ENCODE results near the gene ARHGAP15. TPM values are rescaled to one million over a fixed set of nuclear protein-coding genes. Genes with fewer than 3 reads are reported as not detected.

The ARHGAP15 gene
- total RNA-seq, 2 donors from 2014 or later = 0.86 TPM; not detected in 1

- no peaks in the 10 kb centered on the region for H3K4me1 Mint-ChIP-seq
- no peak overlapping the region for H3K4me3 ChIP-seq (ENCODE audit: low read length)
- H3K9me3 ChIP-seq (ENCODE audit: control insufficient read depth, low read length) = no peaks in the 10 kb centered on the region
- H3K36me3 ChIP-seq (ENCODE audit: control insufficient read depth, insufficient read depth, low read length) = no peaks in the 10 kb centered on the region
- WGBS, 2 experiments (ENCODE audit: insufficient coverage in 1 of 2, insufficient read length in 1 of 2) = 90 to 96% methylated on average over 5 to 6 of the region's 6 CpGs
- peak overlapping the region; percentile 82 for H3K27ac ChIP-seq (ENCODE audit: low read depth, low read length)
- H3K4me3 Mint-ChIP-seq = no peak overlapping the region
- H3K27ac Mint-ChIP-seq = no peak overlapping the region
- TF ChIP-seq CTCF (conservative IDR thresholded peaks at IDR 0.05) = no peak
- no peaks in the 10 kb centered on the region for H3K27me3 ChIP-seq (ENCODE audit: control insufficient read depth, insufficient read depth, low read length, poor library complexity, severe bottlenecking)
- H3K27me3 Mint-ChIP-seq (ENCODE audit: insufficient read depth) = no peaks in the 10 kb centered on the region
- DNase-seq = no peak
- no peaks in the 10 kb centered on the region for H3K4me1 ChIP-seq (ENCODE audit: control insufficient read depth, insufficient read depth, low read length)
- H3K36me3 Mint-ChIP-seq (ENCODE audit: low read depth) = no peaks in the 10 kb centered on the region
- H3K9me3 Mint-ChIP-seq = no peaks in the 10 kb centered on the region
- no peak overlapping the region for H3K9ac ChIP-seq (ENCODE audit: extremely low read depth, low read length, poor library complexity, severe bottlenecking)
Observed at GRCh38 chr2:143623231-143623908, 494.2 kb downstream of the ARHGAP15 start.

GRCh38 chr2:143623909-143624260 lies 494.7 kb downstream of the ARHGAP15 start:
- DNase-seq = no peak
- Mint-ChIP-seq H3K36me3 (ENCODE audit: low read depth) (no peaks in the 10 kb centered on the region), H3K4me1 (no peaks in the 10 kb centered on the region), H3K4me3 (no peak overlapping the region), H3K9me3 (no peaks in the 10 kb centered on the region), H3K27me3 (ENCODE audit: insufficient read depth) (no peaks in the 10 kb centered on the region), H3K27ac (no peak overlapping the region)
- Histone ChIP-seq H3K36me3 (ENCODE audit: control insufficient read depth, insufficient read depth, low read length) (no peaks in the 10 kb centered on the region), H3K4me1 (ENCODE audit: control insufficient read depth, insufficient read depth, low read length) (no peaks in the 10 kb centered on the region), H3K27me3 (ENCODE audit: control insufficient read depth, insufficient read depth, low read length, poor library complexity, severe bottlenecking) (no peaks in the 10 kb centered on the region), H3K4me3 (ENCODE audit: low read length) (no peak overlapping the region), H3K9me3 (ENCODE audit: control insufficient read depth, low read length) (no peaks in the 10 kb centered on the region), H3K27ac (ENCODE audit: low read depth, low read length) (no peak overlapping the region), H3K9ac (ENCODE audit: extremely low read depth, low read length, poor library complexity, severe bottlenecking) (no peak overlapping the region)
- WGBS, 2 experiments (ENCODE audit: insufficient coverage in 1 of 2, insufficient read length in 1 of 2) = 85 to 90% methylated on average over 6 to 8 of the region's 8 CpGs
- TF ChIP-seq CTCF (conservative IDR thresholded peaks at IDR 0.05) = no peak

DNA sequence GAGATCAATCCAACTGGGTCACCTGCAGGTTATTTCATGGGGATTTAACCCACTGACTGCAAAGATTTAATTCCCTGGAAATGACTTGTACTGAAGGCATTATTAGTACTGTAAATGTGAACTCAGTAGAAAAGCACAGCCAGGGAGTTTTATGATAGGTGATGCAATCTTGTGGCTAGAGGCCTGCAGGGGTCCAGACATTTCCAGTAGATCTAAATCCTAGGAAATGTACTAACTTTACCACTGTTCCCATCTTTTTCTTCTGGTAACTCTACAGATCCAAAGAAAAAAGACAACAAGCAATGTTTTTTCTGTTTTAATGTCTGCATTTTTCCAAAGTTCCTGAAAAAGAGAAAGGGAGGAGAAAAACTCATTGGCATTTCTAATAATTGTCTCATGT lies 500.1 kb downstream of the ARHGAP15 start:
- DNase-seq = no peak
- no peaks in the 10 kb centered on the region for H3K36me3 Mint-ChIP-seq (ENCODE audit: low read depth)
- no peaks in the 10 kb centered on the region for H3K27me3 ChIP-seq (ENCODE audit: control insufficient read depth, insufficient read depth, low read length, poor library complexity, severe bottlenecking)
- no peaks in the 10 kb centered on the region for H3K4me1 ChIP-seq (ENCODE audit: control insufficient read depth, insufficient read depth, low read length)
- no peaks in the 10 kb centered on the region for H3K9me3 Mint-ChIP-seq
- no peak overlapping the region for H3K4me3 Mint-ChIP-seq
- TF ChIP-seq CTCF (conservative IDR thresholded peaks at IDR 0.05) = no peak
- no peak overlapping the region for H3K27ac Mint-ChIP-seq
- no peak overlapping the region for H3K4me3 ChIP-seq (ENCODE audit: low read length)
- H3K9ac ChIP-seq (ENCODE audit: extremely low read depth, low read length, poor library complexity, severe bottlenecking) = no peak overlapping the region
- no peaks in the 10 kb centered on the region for H3K27me3 Mint-ChIP-seq (ENCODE audit: insufficient read depth)
- H3K4me1 Mint-ChIP-seq = no peaks in the 10 kb centered on the region
- H3K27ac ChIP-seq (ENCODE audit: low read depth, low read length) = no peak overlapping the region
- no peaks in the 10 kb centered on the region for H3K9me3 ChIP-seq (ENCODE audit: control insufficient read depth, low read length)
- no peaks in the 10 kb centered on the region for H3K36me3 ChIP-seq (ENCODE audit: control insufficient read depth, insufficient read depth, low read length)
